GM18502 (cell line): ENCODE data around the gene HYAL2.

Experiments
- ATAC-seq: cut with Tn5 transposase; IDR thresholded peaks from one replicate; pipeline ENCODE4 v1.9.1; 2021; ENCODE audit warnings: mild to moderate bottlenecking; ENCODE audit not compliant: unreplicated experiment, poor library complexity

Gene HYAL2

GRCh38 chr3:50333744-50334328 is 11.3 kb upstream of the HYAL2 start:
- no peak for ATAC-seq

GRCh38 chr3:50331364-50331907 is 8.9 kb upstream of the HYAL2 start:
- ATAC-seq: no peak

- no peak for ATAC-seq
These were observed 7.8 kb upstream of the HYAL2 start for GRCh38 chr3:50330330-50330729.

GRCh38 chr3:50327943-50328691 is 5.6 kb upstream of the HYAL2 start, which contains the start of gene TUSC2:
Gene TUSC2 (minus strand): TSS chr3:50328223. CDS start chr3:50328099, 124 bp downstream.
- peak; percentile 88 for ATAC-seq

- no peak for ATAC-seq
These were observed 4.6 kb upstream of the HYAL2 start for GRCh38 chr3:50327129-50327528.

- no peak for ATAC-seq
These were observed 3.6 kb upstream of the HYAL2 start for GRCh38 chr3:50326182-50326541.

- no peak for ATAC-seq
These were observed 3.1 kb upstream of the HYAL2 start for GRCh38 chr3:50325497-50326181.

GRCh38 chr3:50325113-50325480 is 2.6 kb upstream of the HYAL2 start:
- no peak for ATAC-seq

- ATAC-seq: no peak
These were observed 2.0 kb upstream of the HYAL2 start for GRCh38 chr3:50324351-50325112.

GRCh38 chr3:50323614-50324199 is 1.2 kb upstream of the HYAL2 start:
- no peak for ATAC-seq

- ATAC-seq: no peak
These were observed 601 bp upstream of the HYAL2 start for GRCh38 chr3:50323092-50323600.

- no peak for ATAC-seq
These were observed 495 bp downstream of the HYAL2 start for GRCh38 chr3:50322115-50322385.

- peak; percentile 79 for ATAC-seq
These were observed 1.0 kb downstream of the HYAL2 start for GRCh38 chr3:50321336-50322114.

- peak; percentile 61 for ATAC-seq
These were observed 1.7 kb downstream of the HYAL2 start for GRCh38 chr3:50320853-50321335.

- ATAC-seq: no peak
These were observed 2.5 kb downstream of the HYAL2 start for GRCh38 chr3:50319894-50320625.

- ATAC-seq: no peak
These were observed 3.2 kb downstream of the HYAL2 start for GRCh38 chr3:50319181-50319893.

- ATAC-seq: no peak
These were observed 3.9 kb downstream of the HYAL2 start for GRCh38 chr3:50318615-50319014.

GRCh38 chr3:50318163-50318562 is 4.4 kb downstream of the HYAL2 start:
- no peak for ATAC-seq
